Measurements from ENCODE around the gene PRDM1.

PRDM1 gene

GRCh38 chr6:106090001-106090400, 3.9 kb downstream of the PRDM1 start:
- Histone ChIP-seq H3K4me1 (ENCODE audit: insufficient read depth, low read length) (peaks cover 12% of the 10 kb centered on the region), H2AFZ (ENCODE audit: low read depth, low read length) (no peak overlapping the region), H3K36me3 (ENCODE audit: insufficient read depth, low read length) (no peaks in the 10 kb centered on the region), H3K27me3 (ENCODE audit: insufficient read depth, low read length) (peaks cover 30% of the 10 kb centered on the region), H3K9me3 (ENCODE audit: low read length) (no peaks in the 10 kb centered on the region), H3K4me3 (ENCODE audit: low read length) (no peak overlapping the region)

DNA sequence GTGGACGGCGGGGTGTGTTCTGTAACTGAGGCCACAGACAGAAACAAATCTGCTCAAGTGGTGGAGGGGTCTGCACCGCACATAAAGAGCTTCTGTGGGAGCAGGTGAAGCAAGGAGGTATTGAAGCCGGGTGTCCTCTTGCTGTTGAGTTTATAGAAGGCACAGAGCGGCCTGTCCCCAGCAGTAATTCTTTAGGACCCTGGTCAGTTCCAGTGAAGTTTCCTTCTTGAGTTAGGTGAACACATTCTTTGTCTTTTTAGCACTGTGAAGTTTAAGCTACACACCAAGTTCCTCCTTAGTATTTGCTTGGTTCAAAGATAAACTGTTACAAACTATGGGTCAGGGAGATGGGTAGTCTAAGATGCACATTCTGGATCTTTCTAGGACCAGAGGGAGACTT, 6.1 kb downstream of the PRDM1 start:
- Histone ChIP-seq H2AFZ (ENCODE audit: low read depth, low read length) (no peak overlapping the region), H3K4me1 (ENCODE audit: insufficient read depth, low read length) (peaks cover 4% of the 10 kb centered on the region), H3K36me3 (ENCODE audit: insufficient read depth, low read length) (no peaks in the 10 kb centered on the region), H3K27me3 (ENCODE audit: insufficient read depth, low read length) (peaks cover 14% of the 10 kb centered on the region), H3K9me3 (ENCODE audit: low read length) (no peaks in the 10 kb centered on the region), H3K4me3 (ENCODE audit: low read length) (no peak overlapping the region)

GRCh38 chr6:106094261-106094963, 8.3 kb downstream of the PRDM1 start:
- no peak overlapping the region for H3K4me3 ChIP-seq (ENCODE audit: low read length)
- H3K9me3 ChIP-seq (ENCODE audit: low read length), result no peaks in the 10 kb centered on the region
- peaks cover 7% of the 10 kb centered on the region for H3K4me1 ChIP-seq (ENCODE audit: insufficient read depth, low read length)
- no peaks in the 10 kb centered on the region for H3K36me3 ChIP-seq (ENCODE audit: insufficient read depth, low read length)
- no peak overlapping the region for H2AFZ ChIP-seq (ENCODE audit: low read depth, low read length)
- peaks cover 3% of the 10 kb centered on the region for H3K27me3 ChIP-seq (ENCODE audit: insufficient read depth, low read length)

DNA sequence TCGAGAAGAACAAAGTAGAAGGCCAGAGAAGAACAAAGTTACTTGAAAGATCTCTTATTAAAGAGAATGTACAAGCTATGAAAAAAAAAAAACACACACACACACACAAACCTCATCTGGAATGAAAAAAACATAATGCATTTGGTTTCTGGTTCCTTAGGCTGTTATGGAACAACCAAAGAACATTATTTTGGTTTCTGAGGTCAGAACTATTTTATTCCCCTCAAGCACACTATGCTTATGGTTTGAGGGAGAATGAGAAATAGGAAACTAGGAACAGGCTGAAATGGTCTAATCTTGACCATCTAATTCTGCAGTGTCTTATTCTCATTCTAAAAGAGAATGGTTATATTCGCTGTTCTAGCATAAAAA, 8.8 kb downstream of the PRDM1 start:
- peaks cover 7% of the 10 kb centered on the region for H3K4me1 ChIP-seq (ENCODE audit: insufficient read depth, low read length)
- H3K9me3 ChIP-seq (ENCODE audit: low read length), result no peaks in the 10 kb centered on the region
- H3K27me3 ChIP-seq (ENCODE audit: insufficient read depth, low read length), result peaks cover 3% of the 10 kb centered on the region
- no peak overlapping the region for H2AFZ ChIP-seq (ENCODE audit: low read depth, low read length)
- no peaks in the 10 kb centered on the region for H3K36me3 ChIP-seq (ENCODE audit: insufficient read depth, low read length)
- no peak overlapping the region for H3K4me3 ChIP-seq (ENCODE audit: low read length)

- Histone ChIP-seq H3K9me3 (ENCODE audit: low read length) (no peaks in the 10 kb centered on the region), H3K27me3 (ENCODE audit: insufficient read depth, low read length) (no peaks in the 10 kb centered on the region), H3K4me1 (ENCODE audit: insufficient read depth, low read length) (peaks cover 7% of the 10 kb centered on the region), H2AFZ (ENCODE audit: low read depth, low read length) (peak overlapping the region; percentile 52), H3K4me3 (ENCODE audit: low read length) (no peak overlapping the region), H3K36me3 (ENCODE audit: insufficient read depth, low read length) (no peaks in the 10 kb centered on the region)
Observed at GRCh38 chr6:106097411-106098231, 11.5 kb downstream of the PRDM1 start.

DNA sequence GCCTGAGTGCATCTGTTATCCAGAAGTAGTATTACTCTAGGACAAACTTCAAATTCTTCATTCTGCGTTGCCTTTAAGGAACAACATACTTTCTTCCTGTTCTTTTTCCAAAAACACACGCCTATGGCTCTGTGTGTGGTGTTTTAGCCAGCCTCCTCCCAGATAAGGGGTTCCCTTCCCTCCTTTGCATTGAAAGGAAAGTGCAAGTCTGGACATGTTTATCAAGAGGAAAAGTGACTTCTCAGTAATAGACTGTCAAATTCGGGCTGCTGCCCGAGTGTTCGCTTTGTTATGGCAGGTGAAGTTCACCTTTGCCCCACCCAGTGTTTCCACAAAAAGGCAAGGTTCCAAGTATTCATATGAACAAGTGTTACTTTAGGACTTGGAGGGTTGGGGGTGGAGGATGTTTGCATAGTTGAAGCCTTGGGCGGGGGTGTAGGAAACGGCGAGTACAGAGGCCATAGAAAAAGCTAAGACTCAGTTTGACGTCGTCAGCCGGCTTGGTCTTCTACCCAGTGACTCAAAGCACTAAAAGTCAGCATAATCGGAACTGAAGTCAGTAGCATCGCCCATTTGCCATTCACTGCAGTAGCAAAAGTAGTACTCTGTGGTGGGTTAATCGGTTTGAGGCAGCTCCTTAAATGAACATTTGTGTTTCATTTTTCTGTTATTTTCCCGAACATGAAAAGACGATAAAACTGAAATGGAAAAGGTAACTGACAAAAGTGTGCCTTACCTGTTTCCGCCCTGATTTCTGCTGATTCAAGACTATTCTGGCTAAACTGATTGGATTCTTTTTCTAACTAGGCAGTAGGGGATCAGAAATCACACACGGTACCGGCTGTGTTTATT, 12.5 kb downstream of the PRDM1 start:
- H3K36me3 ChIP-seq (ENCODE audit: insufficient read depth, low read length), result no peaks in the 10 kb centered on the region
- no peak overlapping the region for H3K4me3 ChIP-seq (ENCODE audit: low read length)
- H3K9me3 ChIP-seq (ENCODE audit: low read length), result no peaks in the 10 kb centered on the region
- peaks cover 7% of the 10 kb centered on the region for H3K4me1 ChIP-seq (ENCODE audit: insufficient read depth, low read length)
- H2AFZ ChIP-seq (ENCODE audit: low read depth, low read length), result peak overlapping the region; percentile 52
- no peaks in the 10 kb centered on the region for H3K27me3 ChIP-seq (ENCODE audit: insufficient read depth, low read length)

- H3K4me3 ChIP-seq (ENCODE audit: low read length), result no peak overlapping the region
- H2AFZ ChIP-seq (ENCODE audit: low read depth, low read length), result no peak overlapping the region
- no peaks in the 10 kb centered on the region for H3K36me3 ChIP-seq (ENCODE audit: insufficient read depth, low read length)
- no peaks in the 10 kb centered on the region for H3K27me3 ChIP-seq (ENCODE audit: insufficient read depth, low read length)
- H3K9me3 ChIP-seq (ENCODE audit: low read length), result no peaks in the 10 kb centered on the region
- H3K4me1 ChIP-seq (ENCODE audit: insufficient read depth, low read length), result peaks cover 7% of the 10 kb centered on the region
Observed at GRCh38 chr6:106099235-106099537, 13.1 kb downstream of the PRDM1 start.

- no peaks in the 10 kb centered on the region for H3K27me3 ChIP-seq (ENCODE audit: insufficient read depth, low read length)
- H3K4me1 ChIP-seq (ENCODE audit: insufficient read depth, low read length), result peaks cover 7% of the 10 kb centered on the region
- H2AFZ ChIP-seq (ENCODE audit: low read depth, low read length), result no peak overlapping the region
- H3K36me3 ChIP-seq (ENCODE audit: insufficient read depth, low read length), result no peaks in the 10 kb centered on the region
- no peak overlapping the region for H3K4me3 ChIP-seq (ENCODE audit: low read length)
- no peaks in the 10 kb centered on the region for H3K9me3 ChIP-seq (ENCODE audit: low read length)
Observed at GRCh38 chr6:106100755-106101154, 14.6 kb downstream of the PRDM1 start.

DNA sequence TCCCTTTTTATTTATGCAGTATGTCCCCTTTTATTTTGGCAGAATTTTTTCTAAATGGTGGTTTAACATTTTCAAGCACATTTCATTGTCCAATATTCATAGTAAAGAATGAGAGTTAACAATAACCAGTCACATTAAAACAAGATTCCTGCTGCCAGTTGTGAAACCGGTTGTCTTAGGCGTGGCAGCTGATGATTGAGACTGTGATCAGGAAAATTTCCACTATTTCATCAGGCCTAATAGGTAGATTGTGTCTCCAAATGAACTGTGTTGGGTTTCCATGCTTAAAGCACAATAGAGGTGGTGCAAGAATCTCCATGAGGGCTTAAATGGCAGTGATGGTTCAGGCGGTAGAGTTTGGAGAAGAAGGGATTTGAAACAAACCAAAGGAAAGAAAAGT, 15.3 kb downstream of the PRDM1 start:
- H3K36me3 ChIP-seq (ENCODE audit: insufficient read depth, low read length), result no peaks in the 10 kb centered on the region

GRCh38 chr6:106102034-106102433, 15.9 kb downstream of the PRDM1 start:
- Histone ChIP-seq H3K4me1 (ENCODE audit: insufficient read depth, low read length) (peaks cover 7% of the 10 kb centered on the region), H3K36me3 (ENCODE audit: insufficient read depth, low read length) (no peaks in the 10 kb centered on the region), H2AFZ (ENCODE audit: low read depth, low read length) (no peak overlapping the region), H3K27me3 (ENCODE audit: insufficient read depth, low read length) (no peaks in the 10 kb centered on the region), H3K9me3 (ENCODE audit: low read length) (no peaks in the 10 kb centered on the region), H3K4me3 (ENCODE audit: low read length) (no peak overlapping the region)

More for the DNA sequence above, 15.3 kb downstream of the PRDM1 start:
- H2AFZ ChIP-seq (ENCODE audit: low read depth, low read length), result no peak overlapping the region
- H3K4me3 ChIP-seq (ENCODE audit: low read length), result no peak overlapping the region
- H3K9me3 ChIP-seq (ENCODE audit: low read length), result no peaks in the 10 kb centered on the region
- no peaks in the 10 kb centered on the region for H3K27me3 ChIP-seq (ENCODE audit: insufficient read depth, low read length)
- H3K4me1 ChIP-seq (ENCODE audit: insufficient read depth, low read length), result peaks cover 7% of the 10 kb centered on the region

GRCh38 chr6:106102967-106103727, 17.0 kb downstream of the PRDM1 start:
- H3K4me1 ChIP-seq (ENCODE audit: insufficient read depth, low read length), result no peaks in the 10 kb centered on the region
- no peak overlapping the region for H3K4me3 ChIP-seq (ENCODE audit: low read length)
- H2AFZ ChIP-seq (ENCODE audit: low read depth, low read length), result no peak overlapping the region
- H3K9me3 ChIP-seq (ENCODE audit: low read length), result no peaks in the 10 kb centered on the region
- no peaks in the 10 kb centered on the region for H3K27me3 ChIP-seq (ENCODE audit: insufficient read depth, low read length)
- H3K36me3 ChIP-seq (ENCODE audit: insufficient read depth, low read length), result no peaks in the 10 kb centered on the region

GRCh38 chr6:106103728-106104109, 17.6 kb downstream of the PRDM1 start:
- Histone ChIP-seq H3K9me3 (ENCODE audit: low read length) (no peaks in the 10 kb centered on the region), H3K27me3 (ENCODE audit: insufficient read depth, low read length) (no peaks in the 10 kb centered on the region), H2AFZ (ENCODE audit: low read depth, low read length) (no peak overlapping the region), H3K4me1 (ENCODE audit: insufficient read depth, low read length) (no peaks in the 10 kb centered on the region), H3K4me3 (ENCODE audit: low read length) (no peak overlapping the region), H3K36me3 (ENCODE audit: insufficient read depth, low read length) (no peaks in the 10 kb centered on the region)
